Gastrocnemius medialis (tissue), 4 donors: ENCODE measurements around the gene MCL1. TPM values are rescaled to one million over a fixed set of nuclear protein-coding genes. Genes with fewer than 3 reads are reported as not detected.

Source experiments
- ATAC-seq, 2 donors: fragments of 150-250 bp; one replicate each; pipeline ENCODE4 v1.9.1; 2016
- DNase-seq, 2 donors: peaks; one replicate each; pipeline ENCODE4 v3.0.0-alpha.2; 2019
- H3K27ac ChIP-seq, 4 donors: fragments of 200-600 bp; sonication (generic); 1 replicate in 1 of 4; 2 replicates in 3 of 4; pipeline ENCODE4 v1.5.1; 2016 to 2018; ENCODE audit warnings: mild to moderate bottlenecking in 2 of 4, moderate library complexity in 1 of 4
- H3K27me3 ChIP-seq, 3 donors: fragments of 200-600 bp; sonication (generic) in 2 of 3; 1 replicate in 1 of 3; 2 replicates in 2 of 3; pipeline versions ENCODE4 v1.5.1 to v1.6.0; 2016 to 2019; ENCODE audit warnings: mild to moderate bottlenecking in 1 of 3, moderate library complexity in 1 of 3
- H3K36me3 ChIP-seq, 2 donors: fragments of 200-600 bp; sonication (generic) in 1 of 2; one replicate each; pipeline ENCODE4 v1.5.1; 2017 to 2018
- H3K4me1 ChIP-seq, 2 donors: fragments of 200-600 bp; sonication (generic) in 1 of 2; one replicate each; pipeline ENCODE4 v1.5.1; 2016 to 2017; ENCODE audit warnings: mild to moderate bottlenecking in 2 of 2
- H3K4me3 ChIP-seq, 4 donors: fragments of 200-600 bp; sonication (generic) in 3 of 4; 1 replicate in 1 of 4; 2 replicates in 3 of 4; pipeline ENCODE4 v1.5.1; 2016 to 2019; ENCODE audit warnings: mild to moderate bottlenecking in 2 of 4
- H3K9me3 ChIP-seq, 3 donors: fragments of 200-600 bp; sonication (generic) in 2 of 3; 1 replicate in 1 of 3; 2 replicates in 2 of 3; pipeline ENCODE4 v1.5.1; 2016 to 2019
- CTCF ChIP-seq, 5 experiments: fragments of 450-650 bp in 3 of 5; fragments of 200-600 bp in 2 of 5; sonication (generic) in 2 of 5; IDR thresholded peaks in 4 of 5; conservative IDR thresholded peaks in 1 of 5; 1 replicate in 4 of 5; 2 replicates in 1 of 5; pipeline ENCODE4 v1.5.1; 2016 to 2019; ENCODE audit warnings: antibody characterized with exemption in 5 of 5, mild to moderate bottlenecking in 3 of 5, moderate library complexity in 3 of 5
- POLR2A ChIP-seq, 2 donors: fragments of 450-650 bp; IDR thresholded peaks; one replicate each; pipeline ENCODE4 v1.6.1; 2017; ENCODE audit warnings: antibody characterized with exemption in 2 of 2, mild to moderate bottlenecking in 2 of 2, moderate library complexity in 2 of 2
- in situ Hi-C, 4 donors: fragments of 200-750 bp; cut with MboI; loops; one replicate each; pipeline versions ENCODE4 v1.15.0 to v1.8.0; 2017; ENCODE audit warnings: low sequenced_read_pairs in 4 of 4
- intact Hi-C: fragments of 100-400 bp; cut with DNase I; formaldehyde crosslinking; loops from one replicate; pipeline ENCODE4 v1.15.1; 2023; ENCODE audit warnings: low total_unique reads
- total RNA-seq, 4 donors: library from RNA; depleted of rRNA; stranded (reverse); fragments of >200 nt; gene quantifications; one replicate each; pipeline versions ENCODE4 v1.1.0 to v1.2.3, GENCODE V29; 2016

MCL1 gene
- total RNA-seq, 4 donors from 2014 or later: 136 to 199 (median 176) TPM

- peak; percentile 1 to 3 for ATAC-seq
- no peaks in the 10 kb centered on the region for H3K27me3 ChIP-seq
- TF ChIP-seq POLR2A (IDR thresholded peaks at IDR 0.05): no peak
- no peak for TF ChIP-seq CTCF (IDR thresholded peaks at IDR 0.05 in 4 of 5, conservative IDR thresholded peaks at IDR 0.05 in 1 of 5)
- in situ Hi-C loops: no loop called here
- H3K27ac ChIP-seq: peak overlapping the region; percentile 100
- intact Hi-C loops: loop anchor here (1.0 kb wide), 5 partner anchors 12 to 397 kb away; partner anchors contain the start of genes ENSA and SETDB1
- peaks cover 14 to 16% of the 10 kb centered on the region in 2 donors for H3K4me1 ChIP-seq
- peaks cover 0 to 38% of the 10 kb centered on the region in 2 donors for H3K36me3 ChIP-seq
- no peak for DNase-seq
- H3K9me3 ChIP-seq: no peaks in the 10 kb centered on the region
- peak overlapping the region; percentile 53 to 98 (median 79) for H3K4me3 ChIP-seq
Measured at GRCh38 chr1:150579945-150580642, 684 bp upstream of the MCL1 start.

- H3K4me3 ChIP-seq: peak overlapping the region; percentile 67 to 98 (median 84)
- H3K4me1 ChIP-seq: peaks cover 28 to 32% of the 10 kb centered on the region in 2 donors
- peak; percentile 50 to 79 for DNase-seq
- peak; percentile 40 to 61 for ATAC-seq
- in situ Hi-C loops: no loop called here
- TF ChIP-seq POLR2A (IDR thresholded peaks at IDR 0.05) (peak; percentile 37 to 45), CTCF (IDR thresholded peaks at IDR 0.05 in 4 of 5, conservative IDR thresholded peaks at IDR 0.05 in 1 of 5) (no peak)
- no peaks in the 10 kb centered on the region for H3K27me3 ChIP-seq
- intact Hi-C loops: loop anchor here (1.0 kb wide), 5 partner anchors 10 to 399 kb away; partner anchors contain the start of genes ENSA and SETDB1
- peak overlapping the region; percentile 100 for H3K27ac ChIP-seq
- peaks cover 0 to 54% of the 10 kb centered on the region in 2 donors for H3K36me3 ChIP-seq
- no peaks in the 10 kb centered on the region for H3K9me3 ChIP-seq
Measured at GRCh38 chr1:150578272-150579109, 919 bp downstream of the MCL1 start.

GRCh38 chr1:150577557-150578271 is 1.7 kb downstream of the MCL1 start:
- Histone ChIP-seq H3K4me1 (peaks cover 36 to 39% of the 10 kb centered on the region in 2 donors), H3K36me3 (peaks cover 0 to 62% of the 10 kb centered on the region in 2 donors), H3K27ac (peak overlapping the region; percentile 100), H3K9me3 (no peaks in the 10 kb centered on the region), H3K4me3 (peak overlapping the region; percentile 67 to 98 (median 84)), H3K27me3 (no peaks in the 10 kb centered on the region)
- DNase-seq (no peak), ATAC-seq (no peak)
- in situ Hi-C loops: no loop called here
- TF ChIP-seq CTCF (IDR thresholded peaks at IDR 0.05 in 4 of 5, conservative IDR thresholded peaks at IDR 0.05 in 1 of 5) (no peak), POLR2A (IDR thresholded peaks at IDR 0.05) (peak; percentile 31 to 37)
- intact Hi-C loops: no loop called here

- no peaks in the 10 kb centered on the region for H3K27me3 ChIP-seq
- H3K4me3 ChIP-seq: peak overlapping the region; percentile 67 to 98 (median 84)
- in situ Hi-C loops (no loop called here), intact Hi-C loops (no loop called here)
- peaks cover 42 to 47% of the 10 kb centered on the region in 2 donors for H3K4me1 ChIP-seq
- TF ChIP-seq CTCF (IDR thresholded peaks at IDR 0.05 in 4 of 5, conservative IDR thresholded peaks at IDR 0.05 in 1 of 5) (no peak), POLR2A (IDR thresholded peaks at IDR 0.05) (no peak)
- H3K36me3 ChIP-seq: peaks cover 0 to 66% of the 10 kb centered on the region in 2 donors
- peak overlapping the region; percentile 100 for H3K27ac ChIP-seq
- no peaks in the 10 kb centered on the region for H3K9me3 ChIP-seq
- DNase-seq (no peak), ATAC-seq (no peak)
Measured at GRCh38 chr1:150576794-150577556, 2.4 kb downstream of the MCL1 start.
